Astrocyte (in vitro differentiated cells and primary cell): ENCODE measurements around the gene RELN.

Experiments used
- EZH2 ChIP-seq: IDR thresholded peaks from 2 replicates; pipeline ENCODE4 v1.6.1; 2012; ENCODE audit warnings: mild to moderate bottlenecking, low read length, inconsistent platforms; ENCODE audit not compliant: insufficient read depth
- TF ChIP-seq, protein P1 (sequence below): IDR thresholded peaks from 2 replicates; pipeline ENCODE4 v1.5.1; 2011; ENCODE audit warnings: low read depth, mild to moderate bottlenecking, inconsistent platforms, low read length, moderate library complexity; ENCODE audit not compliant: insufficient read depth

DNA sequence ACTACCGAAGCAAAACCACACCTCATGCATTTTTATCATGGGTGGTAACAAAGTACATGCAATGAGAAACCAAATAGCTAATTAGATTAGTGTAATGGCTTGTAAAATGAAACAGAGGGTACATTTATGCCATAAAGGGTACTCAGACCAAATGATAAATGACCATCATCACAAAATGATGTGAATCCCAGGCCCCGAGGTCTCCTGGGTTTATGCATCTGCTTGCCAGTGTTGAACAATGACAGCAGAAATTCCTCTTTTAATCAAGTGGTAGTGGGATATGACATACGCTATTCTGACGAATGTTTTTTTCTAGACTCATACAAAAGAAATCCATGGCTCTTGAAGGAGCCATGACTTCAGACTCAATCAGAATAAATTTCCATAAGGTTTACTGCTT, 293.9 kb downstream of the RELN start:
- TF ChIP-seq, protein P1, sequence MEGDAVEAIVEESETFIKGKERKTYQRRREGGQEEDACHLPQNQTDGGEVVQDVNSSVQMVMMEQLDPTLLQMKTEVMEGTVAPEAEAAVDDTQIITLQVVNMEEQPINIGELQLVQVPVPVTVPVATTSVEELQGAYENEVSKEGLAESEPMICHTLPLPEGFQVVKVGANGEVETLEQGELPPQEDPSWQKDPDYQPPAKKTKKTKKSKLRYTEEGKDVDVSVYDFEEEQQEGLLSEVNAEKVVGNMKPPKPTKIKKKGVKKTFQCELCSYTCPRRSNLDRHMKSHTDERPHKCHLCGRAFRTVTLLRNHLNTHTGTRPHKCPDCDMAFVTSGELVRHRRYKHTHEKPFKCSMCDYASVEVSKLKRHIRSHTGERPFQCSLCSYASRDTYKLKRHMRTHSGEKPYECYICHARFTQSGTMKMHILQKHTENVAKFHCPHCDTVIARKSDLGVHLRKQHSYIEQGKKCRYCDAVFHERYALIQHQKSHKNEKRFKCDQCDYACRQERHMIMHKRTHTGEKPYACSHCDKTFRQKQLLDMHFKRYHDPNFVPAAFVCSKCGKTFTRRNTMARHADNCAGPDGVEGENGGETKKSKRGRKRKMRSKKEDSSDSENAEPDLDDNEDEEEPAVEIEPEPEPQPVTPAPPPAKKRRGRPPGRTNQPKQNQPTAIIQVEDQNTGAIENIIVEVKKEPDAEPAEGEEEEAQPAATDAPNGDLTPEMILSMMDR: no peak
- TF ChIP-seq EZH2: no peak
